ENCODE results near the gene COL17A1. TPM values are rescaled to one million over a fixed set of nuclear protein-coding genes. Genes with fewer than 3 reads are reported as not detected.

COL17A1 gene
- total RNA-seq, 1 experiment from 2014 or later = 3.5 TPM

GRCh38 chr10:104020020-104020419, 65.7 kb downstream of the COL17A1 start:
- H2AFZ ChIP-seq (ENCODE audit: low read depth, low read length, poor library complexity, severe bottlenecking) = no peak overlapping the region
- H4K20me1 ChIP-seq (ENCODE audit: insufficient read depth) = no peaks in the 10 kb centered on the region; the same call in 1 of the 2 replicates
- POLR2A ChIA-PET = no interaction called here
- H3K27ac ChIP-seq (ENCODE audit: low read depth, low read length) = no peak overlapping the region
- no peak overlapping the region for H3K4me2 ChIP-seq (ENCODE audit: low read length)
- peaks cover 61 to 68% of the 10 kb centered on the region in 2 experiments for H3K36me3 ChIP-seq (ENCODE audit: control insufficient read depth in 1 of 2, insufficient read depth in 2 of 2, low read length in 2 of 2)
- no peak for ATAC-seq
- no peak for DNase-seq (ENCODE audit: low read depth, low spot score)
- H3K4me3 ChIP-seq (replicated peaks in 1 of 2; ENCODE audit: low read depth in 1 of 2, low read length in 2 of 2) = no peak overlapping the region
- no peaks in the 10 kb centered on the region for H3K9me3 ChIP-seq (ENCODE audit: control insufficient read depth in 1 of 2, insufficient read depth in 1 of 2, low read depth in 1 of 2, low read length in 2 of 2)
- CTCF ChIA-PET = interaction anchor here (2.2 kb wide), 1 partner anchor 9 kb away, joined by 12 read pairs; no protein-coding TSS in a partner anchor
- RAD21 ChIA-PET (ENCODE audit: low non-redundant PET in 1 of 2, low total read pairs in 2 of 2, uncharacterized antibody in 2 of 2, unreplicated experiment in 2 of 2) = no interaction called here
- no peak overlapping the region for H3K9ac ChIP-seq (ENCODE audit: low read length)
- intact Hi-C loops (cut with micrococcal nuclease) = loop anchor here (10.0 kb wide), 1 partner anchor 305 kb away; no protein-coding TSS in a partner anchor
- TF ChIP-seq ZBTB33 (IDR thresholded peaks at IDR 0.05; ENCODE audit: extremely low read depth, insufficient replicate concordance, low read length) (no peak), RAD21 (IDR thresholded peaks at IDR 0.05; ENCODE audit: low read depth) (no peak), ELF1 (IDR thresholded peaks at IDR 0.05; ENCODE audit: borderline replicate concordance, low read depth) (no peak), FOSL1 (IDR thresholded peaks at IDR 0.05; ENCODE audit: low read depth) (no peak), SIN3A (IDR thresholded peaks at IDR 0.05; ENCODE audit: low read depth) (no peak), CBX3 (IDR thresholded peaks at IDR 0.05; ENCODE audit: low read depth) (no peak), EZH2phosphoT487 (IDR thresholded peaks at IDR 0.05; ENCODE audit: borderline replicate concordance) (no peak), YY1 (IDR thresholded peaks at IDR 0.05; ENCODE audit: extremely low read depth, insufficient replicate concordance, low read depth, low read length) (no peak), CEBPB (IDR thresholded peaks at IDR 0.05; ENCODE audit: low read depth) (no peak), EZH2 (IDR thresholded peaks at IDR 0.05) (no peak), SRF (IDR thresholded peaks at IDR 0.05; ENCODE audit: low read depth) (no peak), ZNF274 (IDR thresholded peaks at IDR 0.05; ENCODE audit: low read depth, low read length) (no peak), ZFX (IDR thresholded peaks at IDR 0.05) (no peak), TCF7L2 (IDR thresholded peaks at IDR 0.05; ENCODE audit: borderline replicate concordance, extremely low read depth, insufficient read depth, insufficient read length) (no peak)
- no peaks in the 10 kb centered on the region for H3K27me3 ChIP-seq (ENCODE audit: insufficient read depth, low read length)
- H3K9me2 ChIP-seq (ENCODE audit: insufficient read depth) = no peaks in the 10 kb centered on the region
- H3K79me2 ChIP-seq (ENCODE audit: insufficient read depth, low read length) = peaks cover 5% of the 10 kb centered on the region; the same call in 1 of the 2 replicates
- H3K4me1 ChIP-seq (ENCODE audit: control insufficient read depth in 1 of 2, insufficient read depth in 2 of 2, low read length in 2 of 2) = peaks cover 7 to 27% of the 10 kb centered on the region in 2 experiments; a peak in 3 of 4 replicates
- BruUV-seq (replicated peaks) = no TSS peak
